Kasumi-1 (cell line): ENCODE data around the gene FILIP1.
A peak's percentile ranks its signal among the peaks of the same experiment; 100 is the strongest.
"Not testable (repeated sequence)": the region's sequence is repeated elsewhere in the genome, so short reads cannot be mapped to it uniquely, and the experiment has no call there.

Experiments used
- DNase-seq, 2 experiments: peaks; one replicate each; lab custom pipeline; 2025; lab: John Stamatoyannopoulos, UW

The FILIP1 gene

GRCh38 chr6:75422024-75422639, 71.5 kb downstream of the FILIP1 start:
- DNase-seq = no peak

GRCh38 chr6:75421316-75422023, 72.1 kb downstream of the FILIP1 start:
- no peak for DNase-seq

DNA sequence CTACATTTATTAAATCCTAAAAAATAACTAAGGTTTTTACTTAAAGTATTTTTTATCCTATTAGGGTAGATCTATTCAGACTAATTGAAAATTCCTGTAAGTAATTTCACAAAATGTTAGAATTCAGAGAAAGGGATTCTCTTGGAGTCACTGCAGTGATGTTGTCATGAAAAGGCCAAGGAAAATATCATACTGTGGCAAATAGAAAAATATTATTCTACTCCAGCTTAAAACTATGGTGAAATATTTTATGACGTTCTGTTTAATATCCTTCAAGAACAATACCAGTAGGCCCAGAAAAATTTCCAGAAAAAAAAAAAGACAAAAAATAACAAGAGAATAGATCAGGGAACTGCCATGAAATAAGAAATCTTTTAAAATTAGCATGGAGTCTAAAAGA, 73.6 kb downstream of the FILIP1 start:
- DNase-seq = no peak

DNA sequence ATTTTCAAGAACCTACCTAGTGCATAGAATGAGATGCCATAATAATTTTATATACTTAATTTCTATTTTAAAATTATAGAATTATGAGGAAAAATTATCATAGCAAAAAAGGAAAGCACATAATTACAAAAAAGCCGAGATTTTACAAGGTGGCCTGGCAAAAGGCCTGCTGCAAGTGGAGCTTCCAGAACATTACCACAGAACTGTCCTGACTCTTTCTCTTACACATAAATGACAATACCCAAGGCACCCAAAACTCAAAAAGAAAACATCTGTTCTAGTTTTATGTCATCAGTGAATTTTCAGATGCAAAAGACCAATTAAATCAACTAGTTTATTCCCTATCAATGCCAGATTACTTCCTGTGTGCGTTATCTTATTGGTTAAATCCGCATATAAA, 74.2 kb downstream of the FILIP1 start:
- no peak for DNase-seq

DNA sequence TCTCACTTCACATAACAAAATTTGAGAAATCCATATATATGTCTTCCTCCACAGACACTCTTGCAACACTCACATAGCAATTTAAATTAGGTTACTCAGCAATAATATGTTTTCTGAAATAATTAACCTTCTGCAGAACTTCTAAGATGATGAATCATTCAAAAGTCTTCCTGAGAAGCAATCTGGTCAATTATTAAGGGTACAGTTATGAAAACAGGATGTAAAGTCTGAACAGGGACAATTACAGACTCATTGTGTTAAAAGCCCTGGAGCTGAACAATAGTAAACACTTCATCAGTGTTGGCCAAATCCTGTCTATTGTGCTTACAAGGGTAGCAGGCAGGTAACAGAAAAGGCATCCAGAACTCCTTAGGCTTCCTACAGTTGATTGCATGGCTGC, 75.4 kb downstream of the FILIP1 start:
- no peak for DNase-seq

DNA sequence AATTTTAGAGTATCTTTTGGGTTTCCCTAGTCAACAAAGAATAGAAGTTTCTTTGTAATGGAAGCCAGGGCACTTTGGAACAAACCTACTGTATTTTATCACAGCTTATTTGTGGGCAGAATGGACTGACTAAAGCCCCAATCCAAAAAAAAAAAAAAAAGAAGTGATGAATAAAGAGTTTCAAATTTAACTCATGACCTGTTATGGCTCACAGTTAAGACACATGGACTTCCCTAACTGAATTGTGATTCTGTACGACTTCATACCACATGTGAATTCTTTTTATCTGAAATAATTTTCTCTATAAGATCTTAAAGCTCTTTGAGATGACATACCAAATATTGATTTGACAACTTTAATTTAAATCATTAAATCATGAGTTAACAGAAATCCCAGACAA, 77.2 kb downstream of the FILIP1 start:
- no peak for DNase-seq

DNA sequence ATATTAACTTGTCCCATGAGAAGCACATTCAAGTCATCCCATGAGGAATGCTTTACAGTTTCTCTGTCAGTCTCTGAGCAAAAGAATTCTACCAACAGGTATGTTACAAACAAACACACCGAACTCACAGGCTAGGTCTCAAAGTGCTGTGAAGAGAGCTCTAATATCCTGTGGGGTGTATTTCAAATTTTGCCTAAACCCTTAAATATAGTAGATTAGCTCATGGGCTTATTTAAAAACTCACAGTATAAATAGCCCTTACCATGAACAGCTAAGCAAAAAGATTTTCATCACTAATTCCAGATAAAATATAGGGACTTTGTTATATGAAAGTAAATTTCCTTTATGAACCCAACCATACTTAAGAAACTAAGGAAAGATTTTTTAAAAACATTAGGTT, 77.8 kb downstream of the FILIP1 start:
- DNase-seq = no peak

DNA sequence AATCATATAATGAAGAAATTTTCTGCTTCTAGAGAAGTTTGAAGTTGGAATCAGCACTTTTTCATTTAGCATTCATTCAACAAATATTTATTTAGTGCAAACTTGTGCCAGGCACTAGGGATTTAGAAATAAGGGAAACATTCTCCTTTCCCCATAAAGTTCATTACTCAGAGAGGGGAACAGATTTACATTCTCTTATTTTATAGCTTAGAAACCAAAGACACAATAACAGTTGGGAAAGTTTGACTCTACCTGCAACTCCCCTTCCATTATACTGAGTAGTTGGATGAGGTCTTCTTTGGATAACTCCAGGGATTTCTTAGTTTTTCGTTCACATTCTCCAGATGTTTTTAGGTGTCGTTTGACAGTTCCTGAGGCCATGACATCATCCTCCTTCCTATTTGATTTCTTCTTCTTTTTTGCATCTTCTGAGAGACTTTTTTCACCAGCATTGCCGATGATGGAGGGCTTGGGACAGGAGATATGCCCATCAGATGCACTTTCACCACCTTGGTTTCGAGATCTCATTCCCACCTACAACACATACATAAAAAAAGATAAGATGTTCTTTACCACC, 79.1 kb downstream of the FILIP1 start:
- no peak for DNase-seq

DNA sequence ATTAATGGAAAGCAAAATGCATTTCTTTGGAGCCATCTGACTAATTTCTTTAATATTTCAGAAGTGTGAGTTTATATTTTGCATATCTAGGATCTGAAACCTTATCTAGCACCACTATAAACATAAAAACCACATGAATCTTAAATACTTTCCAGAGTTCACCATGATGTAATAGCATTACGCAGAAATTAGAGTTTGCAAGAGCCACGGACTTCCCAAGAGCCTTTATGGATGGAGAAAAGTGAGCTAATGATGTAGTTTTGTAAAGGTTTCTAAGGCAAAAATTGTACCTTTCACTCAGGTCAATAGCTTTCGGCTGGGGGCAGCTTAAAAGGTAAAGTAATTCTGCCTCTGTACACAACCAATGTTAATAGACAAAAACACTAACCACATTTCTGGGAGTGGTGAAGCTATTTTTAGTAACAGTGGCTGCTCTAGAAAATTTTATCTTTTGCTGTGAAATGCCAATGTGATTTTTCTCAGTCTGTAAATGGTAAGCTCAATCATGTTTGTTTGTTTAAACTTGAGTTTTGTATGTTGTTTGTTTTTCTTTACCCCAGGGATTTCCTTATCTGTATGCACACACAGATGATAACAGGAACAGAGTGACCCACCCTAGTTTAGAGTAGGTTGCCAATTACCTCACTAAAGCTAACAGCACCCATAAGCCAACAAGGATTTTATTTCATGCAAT, 80.5 kb downstream of the FILIP1 start:
- no peak for DNase-seq

- DNase-seq = not testable (repeated sequence)
Observed at GRCh38 chr6:75410564-75410963, 83.0 kb downstream of the FILIP1 start.

DNA sequence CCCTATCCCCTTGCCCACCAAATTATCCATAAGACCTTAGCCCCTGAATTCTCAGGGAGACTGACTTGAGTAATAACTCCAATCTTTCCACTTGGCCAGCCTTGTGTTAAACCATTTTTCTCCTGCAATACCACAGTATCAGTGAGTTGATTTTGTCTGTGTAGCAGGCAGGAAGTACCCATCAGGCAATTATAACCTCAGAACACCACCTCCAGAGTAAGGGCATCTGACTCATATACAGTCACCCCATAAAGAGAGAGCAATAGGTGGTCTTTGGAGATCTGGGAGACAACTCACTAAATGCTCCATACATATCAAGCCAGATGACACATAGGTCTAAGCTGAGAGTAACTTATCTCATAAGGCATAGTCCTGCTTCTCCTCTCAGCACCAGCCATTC, 83.7 kb downstream of the FILIP1 start:
- DNase-seq = no peak

DNA sequence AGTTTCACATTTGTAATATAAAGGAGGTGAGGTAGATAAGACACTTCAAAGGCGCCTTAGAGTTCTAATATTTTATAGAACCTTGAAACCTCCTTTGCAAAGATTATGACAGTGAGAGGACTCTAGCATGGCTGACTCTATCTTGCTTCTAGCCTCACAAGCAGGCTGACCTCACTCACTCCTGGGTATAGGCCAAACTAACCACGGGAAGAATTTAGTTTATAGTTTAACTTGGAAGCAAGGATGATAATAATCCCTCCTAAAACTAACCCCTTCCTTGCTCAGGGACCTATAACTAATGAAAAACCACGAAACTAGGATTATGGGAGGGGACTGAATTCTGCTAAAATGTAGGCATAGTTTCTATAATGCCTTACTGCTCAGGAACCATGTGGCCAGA, 84.3 kb downstream of the FILIP1 start:
- DNase-seq = no peak

- DNase-seq = no peak
Observed at GRCh38 chr6:75403563-75404080, 90.0 kb downstream of the FILIP1 start.

DNA sequence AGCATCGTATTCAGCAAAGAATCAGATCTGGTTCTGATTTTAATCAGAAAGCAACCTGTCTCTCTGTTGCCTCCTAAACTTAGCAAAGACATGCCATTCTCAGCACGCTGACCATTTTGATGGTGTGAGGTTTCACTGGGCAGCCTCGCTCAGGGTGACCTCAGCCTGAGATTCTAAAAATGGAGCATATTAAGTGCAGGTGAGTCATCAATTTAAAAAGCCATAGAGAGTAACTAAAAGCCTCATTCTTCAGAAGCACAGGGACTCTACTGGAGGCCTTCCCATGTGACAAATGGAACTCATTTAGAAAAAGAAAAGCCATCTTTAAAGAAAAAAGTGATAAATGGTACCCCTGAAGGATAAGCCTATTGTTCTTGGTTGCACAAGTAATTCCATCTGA, 91.3 kb downstream of the FILIP1 start:
- no peak for DNase-seq

DNA sequence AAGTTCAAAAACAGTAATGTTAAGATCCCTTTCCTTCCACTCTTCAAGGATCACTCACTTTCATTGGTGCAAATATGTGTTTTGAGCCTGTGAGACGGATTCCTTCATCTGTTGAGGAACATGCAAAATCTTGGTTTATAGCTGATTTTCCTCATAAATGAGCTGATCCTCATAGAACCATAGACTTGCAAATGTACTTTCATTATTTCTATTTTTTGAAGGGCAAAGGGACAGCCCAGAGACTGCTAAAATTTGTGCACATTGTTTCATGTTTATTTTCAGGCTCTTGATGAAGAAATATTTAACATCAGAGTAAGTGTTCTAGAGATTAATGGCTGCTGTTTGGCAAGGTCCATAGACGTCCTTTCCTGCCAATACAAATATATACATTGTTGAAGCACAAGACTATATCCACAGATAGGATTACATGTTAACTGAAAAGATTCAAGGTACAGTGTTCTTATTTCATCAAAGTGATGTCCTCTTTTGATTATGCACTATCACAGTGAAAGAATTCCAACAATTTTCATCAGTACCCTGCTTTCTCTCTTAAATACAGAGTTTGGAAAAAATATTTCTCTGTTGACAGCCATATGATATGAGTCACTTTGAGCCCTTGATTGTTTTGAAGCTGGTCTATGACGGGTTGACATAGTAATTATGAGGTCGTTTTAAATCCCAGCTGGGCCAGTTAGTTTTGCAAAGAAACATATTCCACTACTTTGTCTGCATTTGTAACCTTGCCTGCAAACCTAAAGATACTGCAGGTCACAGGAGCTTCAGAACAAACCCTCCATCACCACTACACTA, 95.7 kb downstream of the FILIP1 start:
- no peak for DNase-seq

DNA sequence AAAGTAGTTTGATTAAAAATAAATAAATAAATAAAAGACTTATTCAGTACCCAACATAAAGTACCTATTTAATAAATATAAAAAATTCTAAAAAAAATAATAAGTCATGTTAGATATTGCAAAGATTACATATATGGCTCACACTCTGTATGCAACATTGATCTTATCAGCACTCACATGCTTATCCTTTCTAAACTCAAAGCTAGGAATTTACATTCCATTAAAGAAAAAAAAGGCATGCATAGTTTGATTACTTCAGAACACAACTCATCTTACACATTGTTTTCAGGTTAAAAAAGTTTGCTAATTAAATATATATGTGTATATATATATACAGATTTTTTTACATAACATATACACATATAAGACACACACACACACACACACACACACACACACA, 96.4 kb downstream of the FILIP1 start:
- DNase-seq = no peak

- DNase-seq = no peak
Observed at GRCh38 chr6:75396005-75396800, 97.4 kb downstream of the FILIP1 start.

- DNase-seq = peak; percentile 16 to 52
Observed at GRCh38 chr6:75393806-75394205, 99.8 kb downstream of the FILIP1 start.

DNA sequence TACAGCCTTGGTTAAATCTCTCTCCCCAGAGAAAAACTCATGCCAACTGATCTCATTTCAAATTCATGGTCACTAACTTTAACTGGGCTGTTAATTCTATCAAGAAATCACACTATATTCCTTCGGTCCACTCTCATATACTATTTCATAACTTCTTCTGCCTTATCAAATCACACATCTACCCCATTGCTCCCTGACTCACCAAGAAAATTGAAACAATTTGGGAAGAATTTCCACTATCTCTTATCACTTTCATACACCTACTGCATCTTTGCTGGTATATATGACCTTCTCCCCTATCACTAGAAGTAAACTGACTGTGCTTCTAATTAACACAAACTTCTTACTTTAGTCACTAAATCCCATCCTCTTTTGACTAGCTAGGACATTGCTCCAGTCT, 102.3 kb downstream of the FILIP1 start:
- DNase-seq = no peak

DNA sequence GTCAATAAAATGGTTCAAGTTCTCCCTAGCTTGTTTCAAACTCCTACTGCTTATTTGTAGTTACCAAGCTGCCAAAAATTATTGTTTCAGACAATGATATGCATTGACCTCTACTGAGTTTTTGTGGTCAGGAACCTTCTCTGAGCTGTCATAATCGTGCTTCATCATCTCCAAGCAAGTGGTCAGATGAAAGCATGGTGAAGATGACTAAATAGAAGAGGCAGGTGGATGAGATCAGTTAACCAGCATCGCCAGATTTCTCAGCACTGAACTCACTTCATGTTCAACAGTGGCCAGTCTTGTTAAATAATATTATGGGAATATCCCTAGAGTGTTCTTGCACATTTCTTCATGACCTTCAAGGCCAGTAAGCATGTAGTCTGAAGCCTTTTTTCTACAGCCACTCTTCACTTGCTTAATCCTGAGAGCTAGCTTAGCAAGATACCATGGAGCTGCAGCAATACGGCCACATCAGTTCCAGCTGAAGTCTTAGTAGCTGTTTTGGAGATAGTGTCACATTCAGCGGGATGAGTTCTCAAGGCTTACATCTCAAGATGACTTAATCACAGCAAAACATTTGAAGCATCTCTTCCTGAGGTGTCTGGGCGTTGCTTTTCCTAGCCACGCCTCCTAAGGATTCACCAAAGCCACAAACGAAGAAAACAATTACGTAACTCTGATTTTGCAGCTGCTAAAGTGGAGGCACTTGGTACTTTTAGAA, 107.4 kb downstream of the FILIP1 start:
- DNase-seq = no peak
